Naive thymus-derived CD4-positive, alpha-beta T cell (primary cell): ENCODE results near the gene TMEM79. TPM values are rescaled to one million over a fixed set of nuclear protein-coding genes. Genes with fewer than 3 reads are reported as not detected.
A peak's percentile ranks its signal among the peaks of the same experiment; 100 is the strongest.

Source experiments
- ATAC-seq: fragments of 150-1000 bp; cut with Tn5 transposase; 2 replicates; pipeline ENCODE4 v1.10.0; 2021; ENCODE audit warnings: mild to moderate bottlenecking, moderate library complexity
- CTCF ChIA-PET: fragments of 350-600 bp; sonication (Branson Sonifier 250); formaldehyde crosslinking; loops from one replicate; lab custom pipeline; 2021; ENCODE audit warnings: antibody characterized with exemption; lab: Charles Lee
- POLR2A ChIA-PET: fragments of 350-600 bp; sonication (Branson Sonifier 250); formaldehyde crosslinking; loops from one replicate; lab custom pipeline; 2021; ENCODE audit warnings: antibody characterized with exemption, inconsistent platforms; lab: Charles Lee
- DNase-seq, 9 donors: peaks; one replicate each; pipeline versions ENCODE4 v3.0.0 to v3.0.0-alpha.2; 2020 to 2022; ENCODE audit warnings: mixed read lengths in 1 of 9
- H3K27ac ChIP-seq: one replicate; pipeline ENCODE4 v1.7.0; 2013; ENCODE audit warnings: mild to moderate bottlenecking, low read depth, low read length, moderate library complexity
- H3K27me3 ChIP-seq, 2 donors: one replicate each; pipeline ENCODE4 v1.7.0; 2013; ENCODE audit warnings: low read length in 2 of 2, mild to moderate bottlenecking in 2 of 2, moderate library complexity in 2 of 2; ENCODE audit not compliant: control insufficient read depth in 2 of 2, insufficient read depth in 2 of 2
- H3K36me3 ChIP-seq, 3 experiments: 1 replicate in 2 of 3; 2 replicates in 1 of 3; pipeline ENCODE4 v1.7.0; 2013; ENCODE audit warnings: low read length in 3 of 3, mild to moderate bottlenecking in 3 of 3, moderate library complexity in 1 of 3; ENCODE audit not compliant: insufficient read depth in 3 of 3, control insufficient read depth in 2 of 3
- H3K4me1 ChIP-seq, 2 donors: one replicate each; pipeline ENCODE4 v1.7.0; 2013; ENCODE audit warnings: low read length in 2 of 2, mild to moderate bottlenecking in 2 of 2, moderate library complexity in 1 of 2; ENCODE audit not compliant: control insufficient read depth in 2 of 2, insufficient read depth in 2 of 2
- H3K4me3 ChIP-seq: 2 replicates; pipeline ENCODE4 v1.7.0; 2013; ENCODE audit warnings: mild to moderate bottlenecking, low read length
- H3K9me3 ChIP-seq, 3 experiments: 1 replicate in 2 of 3; 2 replicates in 1 of 3; pipeline ENCODE4 v1.7.0; 2013; ENCODE audit warnings: low read length in 3 of 3; ENCODE audit not compliant: control insufficient read depth in 2 of 3
- H3K27ac Mint-ChIP-seq, 9 donors: one replicate each; pipeline ENCODE4 v1.8.0; 2020 to 2022; ENCODE audit warnings: mixed read lengths in 9 of 9, mild to moderate bottlenecking in 8 of 9, moderate library complexity in 5 of 9, inconsistent platforms in 2 of 9
- H3K27me3 Mint-ChIP-seq, 5 donors: one replicate each; pipeline ENCODE4 v1.8.0; 2021 to 2022; ENCODE audit warnings: mixed read lengths in 5 of 5, mild to moderate bottlenecking in 1 of 5
- H3K36me3 Mint-ChIP-seq, 5 donors: one replicate each; pipeline ENCODE4 v1.8.0; 2020 to 2022; ENCODE audit warnings: mixed read lengths in 5 of 5, mild to moderate bottlenecking in 3 of 5, inconsistent platforms in 1 of 5
- H3K4me1 Mint-ChIP-seq, 7 donors: one replicate each; pipeline ENCODE4 v1.8.0; 2020 to 2022; ENCODE audit warnings: mixed read lengths in 7 of 7, mild to moderate bottlenecking in 3 of 7, inconsistent platforms in 1 of 7
- H3K4me3 Mint-ChIP-seq, 10 donors: one replicate each; pipeline ENCODE4 v1.8.0; 2020 to 2022; ENCODE audit warnings: mild to moderate bottlenecking in 10 of 10, mixed read lengths in 10 of 10, moderate library complexity in 6 of 10, inconsistent platforms in 2 of 10
- H3K9me3 Mint-ChIP-seq, 11 donors: one replicate each; pipeline ENCODE4 v1.8.0; 2020 to 2022; ENCODE audit warnings: mixed read lengths in 11 of 11, mild to moderate bottlenecking in 4 of 11, inconsistent platforms in 1 of 11, moderate library complexity in 1 of 11
- intact Hi-C, 2 donors: fragments of 100-400 bp; cut with micrococcal nuclease; formaldehyde crosslinking; loops; one replicate each; pipeline ENCODE4 v1.15.1; 2023
- polyA plus RNA-seq, 2 donors: library from polyadenylated mRNA; unstranded; fragments of 300-500 nt; fragmentation: Illumina TruSeq; gene quantifications; one replicate each; pipeline ENCODE4 v1.2.3, GENCODE V29; 2021
- total RNA-seq, 6 experiments: library from RNA in 5 of 6; stranded (reverse) in 5 of 6; gene quantifications; 1 replicate in 5 of 6; 2 replicates in 1 of 6; pipeline ENCODE4 v1.2.3 and lab custom pipeline; 2021 to 2026

Gene TMEM79
- total and polyA plus RNA-seq, 7 experiments from 2014 or later, result 4.3 to 18.6 (median 9.8) TPM

DNA sequence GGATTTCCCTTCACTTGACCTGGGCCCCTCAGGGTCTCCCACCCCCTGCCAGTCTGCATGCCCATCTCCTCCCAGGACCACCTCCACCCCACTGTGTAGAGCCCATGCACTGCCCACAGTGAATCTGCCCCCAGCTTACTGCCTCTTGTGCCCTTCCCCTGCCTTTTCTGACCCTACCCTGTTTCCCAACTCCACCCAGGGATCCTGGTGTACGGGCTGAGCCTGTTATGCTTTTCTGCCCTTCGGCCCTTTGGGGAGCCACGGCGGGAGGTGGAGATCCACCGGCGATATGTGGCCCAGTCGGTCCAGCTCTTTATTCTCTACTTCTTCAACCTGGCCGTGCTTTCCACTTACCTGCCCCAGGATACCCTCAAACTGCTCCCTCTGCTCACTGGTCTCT, 1.9 kb downstream of the TMEM79 start:
- peaks cover 0 to 11% (median 0%) of the 10 kb centered on the region in 3 experiments for H3K36me3 ChIP-seq
- H3K4me1 ChIP-seq, result peaks cover 15 to 17% of the 10 kb centered on the region in 2 donors
- no peaks in the 10 kb centered on the region for H3K9me3 Mint-ChIP-seq
- no peak for DNase-seq
- H3K27ac ChIP-seq, result no peak overlapping the region
- POLR2A ChIA-PET, result no interaction called here
- intact Hi-C loops, result no loop called here
- H3K9me3 ChIP-seq, result no peaks in the 10 kb centered on the region
- peaks cover 0 to 3% (median 0%) of the 10 kb centered on the region in 5 donors for H3K27me3 Mint-ChIP-seq
- H3K4me3 Mint-ChIP-seq, result peak overlapping the region in 1 of 10 donors; percentile 38
- H3K4me1 Mint-ChIP-seq, result peaks cover 15 to 39% (median 30%) of the 10 kb centered on the region in 7 donors
- no peak overlapping the region for H3K27ac Mint-ChIP-seq
- no peak for ATAC-seq
- H3K36me3 Mint-ChIP-seq, result peaks cover 0 to 15% (median 2%) of the 10 kb centered on the region in 5 donors
- H3K27me3 ChIP-seq, result no peaks in the 10 kb centered on the region
- H3K4me3 ChIP-seq, result no peak overlapping the region
- CTCF ChIA-PET, result no interaction called here

DNA sequence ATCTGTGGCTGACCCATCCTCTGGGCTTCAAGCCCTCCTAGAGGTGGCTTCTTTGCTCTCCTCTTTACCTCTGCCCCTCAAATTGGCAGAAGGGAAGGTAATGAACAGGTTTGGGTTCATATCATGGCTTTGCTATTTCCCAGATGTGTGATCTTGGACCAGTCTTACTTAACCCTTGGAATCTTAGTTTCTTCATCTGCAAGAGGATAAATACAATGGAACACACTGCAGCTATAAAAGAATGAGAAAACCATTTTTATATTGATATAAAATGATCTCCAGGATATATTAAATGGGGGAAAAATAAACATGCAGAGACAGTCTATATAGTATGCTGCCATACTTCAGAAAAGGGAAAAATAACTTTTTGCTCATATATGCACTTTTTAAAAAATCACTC, 5.7 kb downstream of the TMEM79 start:
- CTCF ChIA-PET, result no interaction called here
- intact Hi-C loops, result no loop called here
- Histone ChIP-seq H3K4me1 (peaks cover 4 to 5% of the 10 kb centered on the region in 2 donors), H3K9me3 (no peaks in the 10 kb centered on the region), H3K36me3 (peaks cover 0 to 31% (median 0%) of the 10 kb centered on the region in 3 experiments), H3K27ac (no peak overlapping the region), H3K4me3 (no peak overlapping the region), H3K27me3 (no peaks in the 10 kb centered on the region)
- H3K4me1 Mint-ChIP-seq, result peaks cover 4 to 26% (median 14%) of the 10 kb centered on the region in 7 donors
- DNase-seq, result no peak
- no peaks in the 10 kb centered on the region for H3K9me3 Mint-ChIP-seq
- H3K27ac Mint-ChIP-seq, result peak overlapping the region in 4 of 9 donors; percentile 12 to 38 (median 16)
- H3K4me3 Mint-ChIP-seq, result no peak overlapping the region
- H3K36me3 Mint-ChIP-seq, result peaks cover 0 to 12% (median 3%) of the 10 kb centered on the region in 5 donors
- H3K27me3 Mint-ChIP-seq, result no peaks in the 10 kb centered on the region
- POLR2A ChIA-PET, result no interaction called here
- no peak for ATAC-seq

DNA sequence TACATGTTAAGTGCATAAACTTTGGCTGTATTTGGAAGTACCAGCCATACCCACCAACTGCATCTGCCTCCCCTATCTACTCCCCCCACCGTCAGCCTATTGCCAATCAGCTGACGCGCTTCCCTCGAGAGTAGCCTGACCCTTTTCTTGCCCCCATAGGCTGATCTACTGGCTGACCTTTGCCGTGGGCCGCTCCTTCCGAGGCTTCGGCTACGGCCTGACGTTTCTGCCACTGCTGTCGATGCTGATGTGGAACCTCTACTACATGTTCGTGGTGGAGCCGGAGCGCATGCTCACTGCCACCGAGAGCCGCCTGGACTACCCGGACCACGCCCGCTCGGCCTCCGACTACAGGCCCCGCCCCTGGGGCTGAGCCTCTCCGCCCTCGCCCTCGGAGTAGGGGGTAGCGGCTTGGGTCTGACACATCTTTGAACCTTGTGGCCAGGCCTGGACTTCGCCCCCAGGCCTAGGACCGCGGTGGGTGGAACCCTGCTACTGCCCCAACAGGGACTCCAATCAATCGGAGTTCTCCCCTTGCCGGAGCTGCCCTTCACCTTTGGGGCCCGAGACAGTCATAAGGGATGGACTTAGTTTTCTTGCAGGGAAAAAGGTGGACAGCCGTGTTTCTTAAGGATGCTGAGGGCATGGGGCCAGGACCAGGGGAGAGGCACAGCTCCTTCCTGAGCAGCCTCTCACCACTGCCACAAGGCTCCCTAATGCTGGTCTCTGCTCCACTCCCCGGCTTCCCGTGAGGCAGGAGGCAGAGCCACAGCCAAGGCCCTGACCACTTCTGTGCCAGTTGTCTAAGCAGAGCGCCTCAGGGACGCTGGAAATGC, 7.3 kb downstream of the TMEM79 start:
- Histone ChIP-seq H3K9me3 (no peaks in the 10 kb centered on the region), H3K4me1 (peaks cover 9 to 13% of the 10 kb centered on the region in 2 donors), H3K36me3 (peaks cover 0 to 30% (median 0%) of the 10 kb centered on the region in 3 experiments), H3K4me3 (no peak overlapping the region), H3K27me3 (no peaks in the 10 kb centered on the region), H3K27ac (no peak overlapping the region)
- Mint-ChIP-seq H3K9me3 (no peaks in the 10 kb centered on the region), H3K4me3 (peak overlapping the region in 5 of 10 donors; percentile 10 to 68 (median 29)), H3K27me3 (no peaks in the 10 kb centered on the region), H3K27ac (peak overlapping the region in 3 of 9 donors; percentile 28 to 69 (median 59)), H3K36me3 (peaks cover 0 to 10% (median 3%) of the 10 kb centered on the region in 5 donors), H3K4me1 (peaks cover 7 to 34% (median 24%) of the 10 kb centered on the region in 7 donors)
- ATAC-seq, result peak; percentile 79
- DNase-seq, result peak in 1 of 9 donors; percentile 29
- ChIA-PET CTCF (no interaction called here), POLR2A (interaction anchor here (1.2 kb wide), 1 partner anchor 8 kb away, joined by 3 read pairs; the partner anchor contains the start of gene TMEM79)
- intact Hi-C loops, result no loop called here

DNA sequence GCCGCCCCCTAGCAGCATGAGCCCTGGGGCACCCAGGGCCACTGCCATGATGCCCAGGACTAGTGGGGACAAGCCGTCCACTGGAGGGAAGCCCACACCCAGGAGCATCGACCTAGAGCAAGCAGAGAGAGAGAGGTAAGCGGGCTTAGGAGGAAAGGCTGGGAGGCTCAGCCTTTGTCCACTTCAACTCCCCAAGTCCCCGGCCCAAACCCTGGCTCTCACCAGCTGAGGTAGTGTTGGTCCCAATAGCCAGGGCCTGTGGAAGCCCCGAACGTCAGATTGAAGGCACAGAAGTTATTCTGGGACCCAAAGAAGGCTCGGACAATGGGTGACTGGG, 8.9 kb downstream of the TMEM79 start:
- no peak for DNase-seq
- Histone ChIP-seq H3K9me3 (no peaks in the 10 kb centered on the region), H3K27me3 (no peaks in the 10 kb centered on the region), H3K27ac (no peak overlapping the region), H3K36me3 (peaks cover 0 to 30% (median 0%) of the 10 kb centered on the region in 3 experiments), H3K4me1 (peaks cover 9 to 13% of the 10 kb centered on the region in 2 donors), H3K4me3 (no peak overlapping the region)
- CTCF ChIA-PET, result no interaction called here
- Mint-ChIP-seq H3K9me3 (no peaks in the 10 kb centered on the region), H3K36me3 (peaks cover 0 to 9% (median 3%) of the 10 kb centered on the region in 5 donors), H3K4me1 (peaks cover 7 to 34% (median 24%) of the 10 kb centered on the region in 7 donors), H3K27ac (peak overlapping the region in 4 of 9 donors; percentile 19 to 62 (median 48)), H3K4me3 (peak overlapping the region in 4 of 10 donors; percentile 29 to 45 (median 37)), H3K27me3 (no peaks in the 10 kb centered on the region)
- intact Hi-C loops, result no loop called here
- POLR2A ChIA-PET, result interaction anchor here (3.2 kb wide), 1 partner anchor 10 kb away, joined by 26 read pairs; the partner anchor contains the start of genes SMG5 and TMEM79
- no peak for ATAC-seq

DNA sequence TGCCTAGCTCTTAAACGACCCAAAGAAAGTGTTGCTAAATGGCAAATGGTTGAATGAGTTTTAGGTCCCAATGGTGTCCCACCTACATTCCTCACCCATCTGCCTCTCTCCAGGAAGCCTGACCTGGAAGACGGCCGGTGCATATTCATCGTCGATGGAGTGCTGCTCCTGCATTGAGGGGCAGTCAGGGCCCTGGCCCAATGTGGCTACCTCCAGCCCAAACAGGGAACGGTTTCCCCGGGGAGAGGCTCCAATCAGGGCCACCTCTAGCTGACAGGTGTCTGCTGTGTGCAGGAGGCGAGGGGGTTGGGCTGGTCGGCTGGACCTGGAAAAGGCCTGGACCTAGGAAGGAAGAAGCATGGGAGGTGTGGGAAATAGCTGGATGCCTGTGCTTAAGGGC, 9.8 kb downstream of the TMEM79 start:
- H3K27ac Mint-ChIP-seq, result peak overlapping the region in 1 of 9 donors; percentile 43
- H3K9me3 ChIP-seq, result no peaks in the 10 kb centered on the region
- no peak overlapping the region for H3K27ac ChIP-seq
- H3K27me3 ChIP-seq, result no peaks in the 10 kb centered on the region
- ChIA-PET POLR2A (interaction anchor here (0.7 to 3.2 kb wide), 2 partner anchors 11 to 32 kb away, joined by 3 to 26 read pairs; partner anchors contain the start of genes SMG5 and TMEM79), CTCF (interaction anchor here (0.7 to 1.4 kb wide), 2 partner anchors 13 kb away, joined by 3 read pairs; no protein-coding TSS in a partner anchor)
- no peaks in the 10 kb centered on the region for H3K9me3 Mint-ChIP-seq
- ATAC-seq (no peak), DNase-seq (no peak)
- H3K4me3 Mint-ChIP-seq, result peak overlapping the region in 6 of 10 donors; percentile 25 to 91 (median 74)
- H3K4me1 Mint-ChIP-seq, result peaks cover 7 to 34% (median 24%) of the 10 kb centered on the region in 7 donors
- H3K36me3 Mint-ChIP-seq, result peaks cover 0 to 7% (median 3%) of the 10 kb centered on the region in 5 donors
- H3K4me3 ChIP-seq, result no peak overlapping the region
- H3K36me3 ChIP-seq, result peaks cover 0 to 27% (median 0%) of the 10 kb centered on the region in 3 experiments
- peaks cover 9 to 13% of the 10 kb centered on the region in 2 donors for H3K4me1 ChIP-seq
- intact Hi-C loops, result no loop called here
- H3K27me3 Mint-ChIP-seq, result no peaks in the 10 kb centered on the region

DNA sequence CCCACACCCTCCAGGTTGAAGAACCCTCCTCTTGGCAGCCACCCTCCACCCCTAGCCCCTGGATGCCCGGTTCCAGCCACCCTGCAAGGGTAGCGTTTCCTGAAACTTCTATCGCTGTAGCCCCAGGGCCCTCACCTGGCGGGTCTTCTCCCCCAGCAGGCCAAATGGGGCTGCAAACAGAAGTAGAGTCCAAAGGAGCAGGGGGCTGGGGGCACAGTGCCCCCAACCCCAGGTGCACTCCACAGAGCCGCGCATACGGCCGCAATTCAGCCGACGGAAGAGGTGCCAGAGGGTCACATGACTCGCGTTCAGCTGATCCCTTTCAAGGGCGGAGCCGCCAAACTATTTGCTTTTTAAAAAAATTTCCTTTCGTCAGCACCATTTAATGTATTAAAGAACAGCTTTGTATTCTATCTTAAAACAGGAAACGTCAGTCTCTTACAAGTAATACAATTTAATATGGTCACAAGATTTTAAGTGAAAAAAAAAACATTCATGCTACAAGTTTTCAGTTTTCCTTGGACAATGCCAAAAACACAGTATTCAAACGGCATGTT, 11.3 kb downstream of the TMEM79 start, which contains the start of gene GLMP:
TSS of gene GLMP (minus strand) at position 289 of the 557 bp plus-strand sequence. CDS start at position 255, 34 bp downstream.
- H3K4me3 Mint-ChIP-seq, result peak within 1 kb of the TSS; percentile 88 to 96 (median 91)
- ATAC-seq (peak; percentile 85), DNase-seq (peak in 8 of 9 donors; percentile 53 to 68 (median 61))
- H3K9me3 Mint-ChIP-seq, result no peaks in the 10 kb centered on the region
- CTCF ChIA-PET, result interaction anchor here (1.2 kb wide), 1 partner anchor 12 kb away, joined by 3 read pairs; the partner anchor contains the start of gene TMEM79
- peaks cover 7 to 34% (median 24%) of the 10 kb centered on the region in 7 donors for H3K4me1 Mint-ChIP-seq
- H3K36me3 Mint-ChIP-seq, result peaks cover 0 to 3% (median 0%) of the 10 kb centered on the region in 5 donors
- POLR2A ChIA-PET, result interaction anchor here (1.4 to 3.2 kb wide), 2 partner anchors 12 to 38 kb away, joined by 3 to 26 read pairs; partner anchors contain the start of genes SMG5 and TMEM79
- Histone ChIP-seq H3K4me1 (peaks cover 9 to 13% of the 10 kb centered on the region in 2 donors), H3K27me3 (no peaks in the 10 kb centered on the region), H3K36me3 (peaks cover 0 to 23% (median 0%) of the 10 kb centered on the region in 3 experiments), H3K4me3 (peak within 1 kb of the TSS; percentile 86), H3K9me3 (no peaks in the 10 kb centered on the region), H3K27ac (peak within 1 kb of the TSS; percentile 76)
- intact Hi-C loops, result loop anchor here (1.0 kb wide), 2 partner anchors 13 to 43 kb away; partner anchors contain the start of genes SMG5 (in 2 of the 2), CCT3 (in 1 of the 2) and TSACC (in 1 of the 2)
- H3K27me3 Mint-ChIP-seq, result no peaks in the 10 kb centered on the region
- peak within 1 kb of the TSS; percentile 78 to 95 (median 80) for H3K27ac Mint-ChIP-seq
